BJ (cell line): ENCODE results near the gene RBMS3. TPM values are rescaled to one million over a fixed set of nuclear protein-coding genes. Genes with fewer than 3 reads are reported as not detected.

ENCODE experiments used
- CTCF ChIA-PET: fragments of 350-600 bp; formaldehyde crosslinking; extraction: SDS; loops from one replicate; lab custom pipeline; 2021; ENCODE audit warnings: antibody characterized with exemption, inconsistent platforms; lab: Yijun Ruan, JAX
- POLR2A ChIA-PET: fragments of 300-600 bp; sonication (Branson Sonifier 250); formaldehyde crosslinking; extraction: SDS; loops from one replicate; lab custom pipeline; 2021; ENCODE audit warnings: antibody characterized with exemption; lab: Charles Lee
- DNase-seq: peaks from one replicate; pipeline ENCODE4 v3.0.0-alpha.2; 2011; ENCODE audit warnings: low read depth
- H3K27me3 ChIP-seq: 2 replicates; pipeline ENCODE4 v1.6.0; 2011; ENCODE audit warnings: low read length; ENCODE audit not compliant: control insufficient read depth, insufficient read depth
- H3K36me3 ChIP-seq: 2 replicates; pipeline ENCODE4 v1.5.1; 2011; ENCODE audit warnings: low read length; ENCODE audit not compliant: control insufficient read depth, insufficient read depth
- H3K4me3 ChIP-seq: 2 replicates; pipeline ENCODE4 v1.5.1; 2011; ENCODE audit warnings: low read depth, mild to moderate bottlenecking, control low read depth, low read length
- polyA plus RNA-seq: library from polyadenylated mRNA; depleted of rRNA; stranded (reverse); fragments of >200 nt; gene quantifications from 2 replicates; pipeline ENCODE4 v1.2.3, GENCODE V29; 2011
- TF ChIP-seq, protein P1 (sequence below): IDR thresholded peaks from 2 replicates; pipeline ENCODE4 v1.5.1; 2011; ENCODE audit warnings: low read depth, mild to moderate bottlenecking, control low read depth, inconsistent platforms, low read length, moderate library complexity; ENCODE audit not compliant: insufficient read depth

RBMS3 gene
- polyA plus RNA-seq, 1 experiment: 14.5 TPM

DNA sequence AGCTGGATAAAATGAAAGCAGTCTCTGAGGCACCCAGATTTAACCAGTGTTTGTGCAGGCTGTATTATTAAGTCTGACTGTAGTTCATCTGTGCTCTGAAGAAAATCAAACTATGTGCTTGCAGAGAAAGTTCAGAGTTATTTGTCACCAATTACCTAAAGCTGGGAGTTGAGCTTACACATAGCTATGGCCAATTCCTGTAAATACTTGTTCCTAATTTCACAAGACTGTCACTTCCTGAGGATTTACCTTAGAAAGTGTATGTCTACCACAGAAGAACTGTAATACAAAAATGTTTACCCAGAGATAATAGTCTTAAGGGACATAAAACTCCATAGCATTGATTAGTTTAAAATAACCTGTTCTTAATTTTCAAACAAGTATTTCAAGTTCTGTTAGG, 697.2 kb downstream of the RBMS3 start:
- H3K4me3 ChIP-seq: no peak overlapping the region
- TF ChIP-seq, protein P1, sequence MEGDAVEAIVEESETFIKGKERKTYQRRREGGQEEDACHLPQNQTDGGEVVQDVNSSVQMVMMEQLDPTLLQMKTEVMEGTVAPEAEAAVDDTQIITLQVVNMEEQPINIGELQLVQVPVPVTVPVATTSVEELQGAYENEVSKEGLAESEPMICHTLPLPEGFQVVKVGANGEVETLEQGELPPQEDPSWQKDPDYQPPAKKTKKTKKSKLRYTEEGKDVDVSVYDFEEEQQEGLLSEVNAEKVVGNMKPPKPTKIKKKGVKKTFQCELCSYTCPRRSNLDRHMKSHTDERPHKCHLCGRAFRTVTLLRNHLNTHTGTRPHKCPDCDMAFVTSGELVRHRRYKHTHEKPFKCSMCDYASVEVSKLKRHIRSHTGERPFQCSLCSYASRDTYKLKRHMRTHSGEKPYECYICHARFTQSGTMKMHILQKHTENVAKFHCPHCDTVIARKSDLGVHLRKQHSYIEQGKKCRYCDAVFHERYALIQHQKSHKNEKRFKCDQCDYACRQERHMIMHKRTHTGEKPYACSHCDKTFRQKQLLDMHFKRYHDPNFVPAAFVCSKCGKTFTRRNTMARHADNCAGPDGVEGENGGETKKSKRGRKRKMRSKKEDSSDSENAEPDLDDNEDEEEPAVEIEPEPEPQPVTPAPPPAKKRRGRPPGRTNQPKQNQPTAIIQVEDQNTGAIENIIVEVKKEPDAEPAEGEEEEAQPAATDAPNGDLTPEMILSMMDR: no peak
- ChIA-PET CTCF (interaction anchor here (0.6 kb wide), 1 partner anchor 271 kb away, joined by 3 read pairs; no protein-coding TSS in a partner anchor), POLR2A (no interaction called here)
- no peaks in the 10 kb centered on the region for H3K27me3 ChIP-seq
- no peaks in the 10 kb centered on the region for H3K36me3 ChIP-seq
- DNase-seq: no peak

DNA sequence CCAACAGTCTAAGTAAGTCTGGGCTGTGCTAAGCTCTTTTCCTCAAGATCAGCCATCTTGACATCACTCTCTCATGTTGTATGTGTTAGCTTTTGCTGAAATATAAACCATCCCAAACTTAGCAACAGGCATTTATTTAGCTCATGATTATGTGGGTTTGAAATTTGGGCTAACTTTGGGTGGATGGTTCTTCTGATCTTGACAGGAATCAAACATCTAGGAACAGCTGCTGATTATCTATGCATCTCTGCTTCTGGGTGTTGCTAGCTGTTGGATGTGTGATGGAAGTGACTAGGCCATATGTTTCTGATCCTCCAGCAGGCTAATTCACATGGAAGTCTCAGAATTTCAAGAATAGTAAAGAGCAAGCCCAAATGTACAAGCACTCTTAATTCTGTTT, 710.3 kb downstream of the RBMS3 start:
- ChIA-PET POLR2A (no interaction called here), CTCF (interaction anchor here (1.6 kb wide), 1 partner anchor 12 kb away, joined by 4 read pairs; no protein-coding TSS in a partner anchor)
- DNase-seq: no peak
- H3K27me3 ChIP-seq: no peaks in the 10 kb centered on the region
- no peak overlapping the region for H3K4me3 ChIP-seq
- H3K36me3 ChIP-seq: no peaks in the 10 kb centered on the region
- TF ChIP-seq, protein P1: no peak

DNA sequence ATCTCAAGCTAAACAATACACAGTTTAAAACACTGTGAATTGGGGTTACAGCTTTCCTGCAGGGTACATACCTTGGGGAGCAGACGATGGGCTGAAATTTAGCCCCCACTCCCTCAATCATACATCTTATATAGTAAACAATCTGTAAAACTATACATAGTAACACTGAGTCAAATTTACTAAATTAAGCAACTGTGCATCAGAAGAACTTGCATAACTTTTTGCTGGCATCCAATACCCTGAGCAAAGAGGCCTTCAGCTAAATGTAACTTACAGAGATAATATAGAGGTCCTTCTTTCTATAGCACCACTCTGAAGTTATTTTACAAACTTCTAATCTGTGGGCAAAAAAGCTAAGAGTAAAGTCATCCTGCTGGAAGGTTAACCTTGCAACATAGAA, 721.9 kb downstream of the RBMS3 start:
- no peak for DNase-seq
- TF ChIP-seq, protein P1: no peak
- ChIA-PET POLR2A (no interaction called here), CTCF (interaction anchor here (1.1 to 2.3 kb wide), 3 partner anchors 9 to 40 kb away, joined by 3 to 8 read pairs (median 4); no protein-coding TSS in a partner anchor)
- Histone ChIP-seq H3K4me3 (no peak overlapping the region), H3K36me3 (no peaks in the 10 kb centered on the region), H3K27me3 (no peaks in the 10 kb centered on the region)

DNA sequence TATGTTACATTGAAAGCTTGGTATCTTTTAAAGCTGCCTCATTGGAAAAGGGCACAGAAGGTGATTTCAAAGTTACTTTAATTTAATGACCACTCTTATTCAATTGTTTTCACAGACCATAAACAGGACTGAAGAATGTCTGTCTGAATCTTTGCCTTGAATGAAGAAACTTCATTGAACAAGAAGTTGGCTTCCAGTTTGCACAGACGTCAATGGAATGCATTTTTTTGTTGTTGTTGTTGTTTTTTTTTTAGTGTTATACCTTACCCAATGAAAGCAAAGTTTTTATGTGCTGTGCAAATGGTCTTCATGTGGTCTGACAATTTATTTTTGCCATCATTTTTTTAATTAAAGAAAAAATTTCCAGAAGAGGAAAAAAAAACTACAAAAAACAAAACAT, 722.9 kb downstream of the RBMS3 start:
- TF ChIP-seq, protein P1: no peak
- DNase-seq: no peak
- Histone ChIP-seq H3K4me3 (no peak overlapping the region), H3K27me3 (no peaks in the 10 kb centered on the region), H3K36me3 (no peaks in the 10 kb centered on the region)
- ChIA-PET CTCF (interaction anchor here (2.3 kb wide), 1 partner anchor 8 kb away, joined by 8 read pairs; no protein-coding TSS in a partner anchor), POLR2A (no interaction called here)

DNA sequence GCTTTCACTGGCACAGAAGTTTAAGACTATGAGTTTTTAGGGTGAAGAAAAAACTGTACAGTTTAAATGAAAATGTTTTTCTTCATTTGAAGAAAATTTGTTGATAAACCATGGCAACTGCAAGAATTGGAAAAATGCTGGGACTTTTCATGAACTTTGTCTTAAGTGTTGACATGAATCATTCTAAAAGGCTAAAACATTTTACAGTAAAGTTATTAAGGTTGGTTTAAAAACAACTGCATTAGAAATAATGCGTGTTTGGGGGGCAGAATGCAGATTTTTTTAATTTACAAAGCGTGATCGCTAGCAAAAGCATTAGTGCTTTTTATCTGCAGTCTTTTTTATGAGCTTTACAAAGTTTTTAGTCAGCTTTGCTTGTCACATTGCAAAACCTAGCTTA, 723.6 kb downstream of the RBMS3 start:
- H3K4me3 ChIP-seq: no peak overlapping the region
- H3K36me3 ChIP-seq: no peaks in the 10 kb centered on the region
- peak; percentile 74 for DNase-seq
- ChIA-PET POLR2A (interaction anchor here (0.6 kb wide), 1 partner anchor 584 kb away, joined by 9 read pairs; no protein-coding TSS in a partner anchor), CTCF (interaction anchor here (0.7 kb wide), 1 partner anchor 568 kb away, joined by 3 read pairs; no protein-coding TSS in a partner anchor)
- H3K27me3 ChIP-seq: no peaks in the 10 kb centered on the region
- TF ChIP-seq, protein P1: no peak
